ENCODE data around the gene CFAP74. TPM values are rescaled to one million over a fixed set of nuclear protein-coding genes. Genes with fewer than 3 reads are reported as not detected.

CFAP74 gene
- total and polyA plus RNA-seq, 2 of the 4 experiments (the other 2 are of a cell fraction) = not detected

GRCh38 chr1:1899967-1900327 lies 103.6 kb downstream of the CFAP74 start:
- TF ChIP-seq SMC3 (IDR thresholded peaks at IDR 0.05; ENCODE audit: low read depth, low read length) (no peak), CEBPB (IDR thresholded peaks at IDR 0.05; ENCODE audit: low read depth, low read length) (no peak), MAFK (IDR thresholded peaks at IDR 0.05; ENCODE audit: low read depth, low read length) (no peak), RAD21 (IDR thresholded peaks at IDR 0.05; ENCODE audit: low read length) (no peak), RFX5 (IDR thresholded peaks at IDR 0.05; ENCODE audit: low read depth, low read length) (no peak), ELK1 (IDR thresholded peaks at IDR 0.05; ENCODE audit: borderline replicate concordance, low read depth, low read length) (no peak), BHLHE40 (IDR thresholded peaks at IDR 0.05; ENCODE audit: low read depth, low read length) (no peak)
- H4K20me1 ChIP-seq (ENCODE audit: insufficient read depth, low read length) = no peaks in the 10 kb centered on the region
- no peak overlapping the region for H2BK120ac ChIP-seq (ENCODE audit: low read depth, low read length)
- no peaks in the 10 kb centered on the region for H3K4me1 ChIP-seq (ENCODE audit: control insufficient read depth, insufficient read depth, low read length)
- ChIA-PET CTCF (no interaction called here), POLR2A (ENCODE audit: unreplicated experiment) (interaction anchor here (0.6 kb wide), 1 partner anchor 61 kb away, joined by 4 read pairs; no protein-coding TSS in a partner anchor)
- H4K91ac ChIP-seq (ENCODE audit: insufficient read depth, low read depth, low read length) = no peak overlapping the region
- H2BK20ac ChIP-seq (ENCODE audit: low read depth, low read length) = no peak overlapping the region
- H4K5ac ChIP-seq (ENCODE audit: low read depth, low read length) = no peak overlapping the region
- H3K27ac ChIP-seq (ENCODE audit: insufficient read depth, low read length) = no peak overlapping the region
- H3K4ac ChIP-seq (ENCODE audit: low read depth, low read length) = no peak overlapping the region
- peaks cover 2% of the 10 kb centered on the region for H3K9me1 ChIP-seq (ENCODE audit: insufficient read depth, low read length)
- H3K79me1 ChIP-seq (ENCODE audit: low read depth in 1 of 2, low read length in 2 of 2) = no peaks in the 10 kb centered on the region
- H4K8ac ChIP-seq (ENCODE audit: low read depth in 2 of 2, low read length in 2 of 2) = no peak overlapping the region
- no peak overlapping the region for H2BK5ac ChIP-seq (ENCODE audit: low read depth, low read length, poor library complexity, severe bottlenecking)
- intact Hi-C loops (cut with micrococcal nuclease) = loop anchor here (10.0 kb wide), 1 partner anchor 325 kb away; the partner anchor contains the start of gene SSU72
- ATAC-seq (ENCODE audit: low read depth) (no peak), DNase-seq (no peak)
- in situ Hi-C loops (cut with MboI; ENCODE audit: low sequenced_read_pairs) = loop anchor here (10.0 kb wide), 1 partner anchor 115 kb away; no protein-coding TSS in a partner anchor
- H2AK5ac ChIP-seq (ENCODE audit: low read depth, low read length) = no peak overlapping the region
- peaks cover 2% of the 10 kb centered on the region; the same call in 1 of the 2 replicates for H3K27me3 ChIP-seq (ENCODE audit: control insufficient read depth, insufficient read depth, low read length)
- no peaks in the 10 kb centered on the region for H3K36me3 ChIP-seq (ENCODE audit: control insufficient read depth, insufficient read depth, low read length)
- no peak overlapping the region for H2BK15ac ChIP-seq (ENCODE audit: low read depth, low read length)
- no TSS peak for BruUV-seq (replicated peaks)
- H3K14ac ChIP-seq (replicated peaks; ENCODE audit: low read depth, low read length) = no peak overlapping the region
- WGBS, 2 experiments (ENCODE audit: extremely low coverage in 2 of 2, insufficient read length in 1 of 2) = no CpG with 5 or more reads among the region's 9 CpGs
- H2AK9ac ChIP-seq (replicated peaks; ENCODE audit: low read depth, low read length, poor library complexity) = no peak overlapping the region
- H3K4me3 ChIP-seq (ENCODE audit: insufficient read depth, low read depth, low read length) = no peak overlapping the region
- no peak overlapping the region for H3K18ac ChIP-seq (ENCODE audit: low read depth, low read length)
- no peak overlapping the region for H2AFZ ChIP-seq (replicated peaks; ENCODE audit: low read length, poor library complexity)
- dilution Hi-C loops (cut with HindIII; ENCODE audit: low sequenced_read_pairs, unreplicated experiment) = no loop called here
- peaks cover 3% of the 10 kb centered on the region; the same call in 1 of the 2 replicates for H3K9me3 ChIP-seq (ENCODE audit: control insufficient read depth, insufficient read depth, low read length)
- H3K4me2 ChIP-seq (ENCODE audit: low read depth, low read length) = no peak overlapping the region
- no peak overlapping the region for H3K56ac ChIP-seq (ENCODE audit: extremely low read depth, insufficient read depth, low read length)
- H3K9ac ChIP-seq (ENCODE audit: low read depth, low read length) = no peak overlapping the region
- H3K23ac ChIP-seq (ENCODE audit: low read depth, low read length) = no peak overlapping the region
